ENCODE measurements around the gene HPCAL1.

Gene HPCAL1

GRCh38 chr2:10352972-10353371 is 50.3 kb downstream of the HPCAL1 start:
- Histone ChIP-seq H3K27me3 (no peaks in the 10 kb centered on the region), H3K4me1 (peaks cover 48 to 92% (median 82%) of the 10 kb centered on the region in 10 experiments), H3K27ac (peak overlapping the region in 5 of 11 experiments; percentile 23 to 68 (median 59); a peak in 8 of 22 replicates), H3K9ac (peak overlapping the region in 2 of 11 experiments; percentile 13 to 49; a peak in 3 of 22 replicates), H3K36me3 (peaks cover 0 to 42% (median 12%) of the 10 kb centered on the region in 11 experiments; a peak in 15 of 22 replicates), H3K4me3 (no peak overlapping the region), H3K9me3 (replicated peaks in 1 of 11) (no peaks in the 10 kb centered on the region), H3K4me2 (peak overlapping the region in 10 of 11 experiments; percentile 57 to 89 (median 80); a peak in 17 of 22 replicates), H4K20me1 (peaks cover 46 to 96% (median 84%) of the 10 kb centered on the region in 11 experiments)
- TF ChIP-seq Cebpa-rat (IDR thresholded peaks at IDR 0.05): no peak

GRCh38 chr2:10353931-10354330 is 51.2 kb downstream of the HPCAL1 start:
- Histone ChIP-seq H3K4me1 (peaks cover 57 to 92% (median 82%) of the 10 kb centered on the region in 10 experiments), H3K27ac (no peak overlapping the region; a peak in 1 of 22 replicates), H3K9me3 (replicated peaks in 1 of 11) (no peaks in the 10 kb centered on the region), H3K4me3 (no peak overlapping the region), H3K9ac (no peak overlapping the region), H3K36me3 (peaks cover 0 to 50% (median 17%) of the 10 kb centered on the region in 11 experiments; a peak in 15 of 22 replicates), H4K20me1 (peaks cover 55 to 96% (median 86%) of the 10 kb centered on the region in 11 experiments), H3K27me3 (no peaks in the 10 kb centered on the region), H3K4me2 (peak overlapping the region; percentile 4 to 87 (median 57); a peak in 14 of 22 replicates)
- TF ChIP-seq Cebpa-rat (IDR thresholded peaks at IDR 0.05): no peak

- H3K9me3 ChIP-seq (replicated peaks in 1 of 11): no peaks in the 10 kb centered on the region
- H3K36me3 ChIP-seq: peaks cover 0 to 50% (median 19%) of the 10 kb centered on the region in 11 experiments; a peak in 15 of 22 replicates
- H3K4me2 ChIP-seq: peak overlapping the region in 9 of 11 experiments; percentile 4 to 87 (median 71); a peak in 13 of 22 replicates
- peaks cover 62 to 94% (median 86%) of the 10 kb centered on the region in 10 experiments for H3K4me1 ChIP-seq
- no peak overlapping the region for H3K9ac ChIP-seq
- H3K4me3 ChIP-seq: no peak overlapping the region
- H3K27ac ChIP-seq: no peak overlapping the region
- TF ChIP-seq Cebpa-rat (IDR thresholded peaks at IDR 0.05): no peak
- no peaks in the 10 kb centered on the region for H3K27me3 ChIP-seq
- H4K20me1 ChIP-seq: peaks cover 60 to 99% (median 89%) of the 10 kb centered on the region in 11 experiments
These were observed 51.7 kb downstream of the HPCAL1 start for GRCh38 chr2:10354399-10354798.

GRCh38 chr2:10355471-10356438 is 53.1 kb downstream of the HPCAL1 start:
- no peak overlapping the region; a peak in 1 of 22 replicates for H3K27ac ChIP-seq
- no peaks in the 10 kb centered on the region for H3K27me3 ChIP-seq
- H3K9ac ChIP-seq: peak overlapping the region in 3 of 11 experiments; percentile 37 to 53 (median 47); a peak in 5 of 22 replicates
- H3K4me1 ChIP-seq: peaks cover 63 to 100% (median 98%) of the 10 kb centered on the region in 10 experiments
- peaks cover 72 to 100% (median 96%) of the 10 kb centered on the region in 11 experiments for H4K20me1 ChIP-seq
- H3K36me3 ChIP-seq: peaks cover 0 to 62% (median 21%) of the 10 kb centered on the region in 11 experiments; a peak in 15 of 22 replicates
- H3K4me3 ChIP-seq: no peak overlapping the region
- TF ChIP-seq Cebpa-rat (IDR thresholded peaks at IDR 0.05): no peak
- H3K4me2 ChIP-seq: peak overlapping the region in 9 of 11 experiments; percentile 30 to 92 (median 80); a peak in 17 of 22 replicates
- H3K9me3 ChIP-seq (replicated peaks in 1 of 11): no peaks in the 10 kb centered on the region

GRCh38 chr2:10356439-10356811 is 53.7 kb downstream of the HPCAL1 start:
- Histone ChIP-seq H3K27ac (no peak overlapping the region; a peak in 1 of 22 replicates), H3K27me3 (no peaks in the 10 kb centered on the region), H3K4me2 (peak overlapping the region in 9 of 11 experiments; percentile 30 to 92 (median 80); a peak in 15 of 22 replicates), H3K4me1 (peaks cover 60 to 99% (median 96%) of the 10 kb centered on the region in 10 experiments), H3K9ac (0 out of 22 replicates have a peak overlapping the region, but pooled peaks of 1 of the 11 experiments have one; percentile 37), H3K36me3 (peaks cover 0 to 63% (median 21%) of the 10 kb centered on the region in 11 experiments; a peak in 15 of 22 replicates), H4K20me1 (peaks cover 77 to 100% (median 97%) of the 10 kb centered on the region in 11 experiments), H3K4me3 (no peak overlapping the region), H3K9me3 (replicated peaks in 1 of 11) (no peaks in the 10 kb centered on the region)
- TF ChIP-seq Cebpa-rat (IDR thresholded peaks at IDR 0.05): no peak

GRCh38 chr2:10357193-10358169 is 54.8 kb downstream of the HPCAL1 start:
- H3K9me3 ChIP-seq (replicated peaks in 1 of 11): no peaks in the 10 kb centered on the region
- TF ChIP-seq Cebpa-rat (IDR thresholded peaks at IDR 0.05): no peak

GRCh38 chr2:10359246-10359645 is 56.5 kb downstream of the HPCAL1 start:
- H3K36me3 ChIP-seq: peaks cover 0 to 57% (median 15%) of the 10 kb centered on the region in 11 experiments; a peak in 14 of 22 replicates
- H4K20me1 ChIP-seq: peaks cover 74 to 100% (median 98%) of the 10 kb centered on the region in 11 experiments
- no peaks in the 10 kb centered on the region for H3K9me3 ChIP-seq (replicated peaks in 1 of 11)
- no peaks in the 10 kb centered on the region for H3K27me3 ChIP-seq
- H3K9ac ChIP-seq: peak overlapping the region in 5 of 11 experiments; percentile 6 to 54 (median 15); a peak in 6 of 22 replicates
- H3K27ac ChIP-seq: peak overlapping the region in 3 of 11 experiments; percentile 13 to 34 (median 22); a peak in 1 of 22 replicates
- TF ChIP-seq Cebpa-rat (IDR thresholded peaks at IDR 0.05): no peak
- no peak overlapping the region for H3K4me3 ChIP-seq
- peak overlapping the region; percentile 56 to 92 (median 67) for H3K4me2 ChIP-seq
- H3K4me1 ChIP-seq: peaks cover 45 to 80% (median 71%) of the 10 kb centered on the region in 10 experiments

More at GRCh38 chr2:10357193-10358169, 54.8 kb downstream of the HPCAL1 start:
- peaks cover 72 to 100% (median 98%) of the 10 kb centered on the region in 11 experiments for H4K20me1 ChIP-seq
- peak overlapping the region in 1 of 11 experiments; percentile 6; a peak in 1 of 22 replicates for H3K9ac ChIP-seq
- H3K27me3 ChIP-seq: no peaks in the 10 kb centered on the region
- peaks cover 0 to 63% (median 21%) of the 10 kb centered on the region in 11 experiments; a peak in 15 of 22 replicates for H3K36me3 ChIP-seq
- H3K27ac ChIP-seq: no peak overlapping the region
- H3K4me2 ChIP-seq: peak overlapping the region in 9 of 11 experiments; percentile 59 to 92 (median 80); a peak in 16 of 22 replicates
- H3K4me3 ChIP-seq: no peak overlapping the region
- peaks cover 50 to 90% (median 87%) of the 10 kb centered on the region in 10 experiments for H3K4me1 ChIP-seq

Data from BLaER1 treated with 17β-estradiol and CSF1 and Interleukin-3, amounts not matched to agents 10 nM and 100 nM (cell line).